GM21717 (cell line): ENCODE data around the gene CRB1.
A peak's percentile ranks its signal among the peaks of the same experiment; 100 is the strongest.

Source experiments
- ATAC-seq: cut with Tn5 transposase; IDR thresholded peaks from one replicate; pipeline ENCODE4 v1.9.1; 2021; ENCODE audit warnings: mild to moderate bottlenecking, moderate library complexity; ENCODE audit not compliant: unreplicated experiment

Gene CRB1

DNA sequence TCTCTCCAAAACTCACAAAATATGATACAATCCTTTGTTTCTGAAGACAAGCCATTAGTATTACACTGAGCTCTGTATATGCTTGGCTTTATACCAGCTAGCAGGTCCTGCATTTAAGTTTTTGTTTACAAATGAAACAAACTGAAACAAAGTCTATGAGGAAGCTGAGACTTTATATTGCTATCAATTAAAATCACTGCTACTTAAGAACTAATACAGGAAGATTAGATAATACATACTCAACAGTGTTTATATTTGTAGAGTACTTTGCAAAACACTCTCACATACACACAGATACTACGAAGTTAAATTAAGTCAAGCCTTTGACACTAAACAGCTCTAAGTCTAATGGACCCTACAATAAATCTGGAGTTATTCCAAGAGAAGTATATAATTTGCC is 247.4 kb downstream of the CRB1 start:
- ATAC-seq, result no peak

GRCh38 chr1:197519741-197520334 is 251.8 kb downstream of the CRB1 start:
- ATAC-seq, result no peak

DNA sequence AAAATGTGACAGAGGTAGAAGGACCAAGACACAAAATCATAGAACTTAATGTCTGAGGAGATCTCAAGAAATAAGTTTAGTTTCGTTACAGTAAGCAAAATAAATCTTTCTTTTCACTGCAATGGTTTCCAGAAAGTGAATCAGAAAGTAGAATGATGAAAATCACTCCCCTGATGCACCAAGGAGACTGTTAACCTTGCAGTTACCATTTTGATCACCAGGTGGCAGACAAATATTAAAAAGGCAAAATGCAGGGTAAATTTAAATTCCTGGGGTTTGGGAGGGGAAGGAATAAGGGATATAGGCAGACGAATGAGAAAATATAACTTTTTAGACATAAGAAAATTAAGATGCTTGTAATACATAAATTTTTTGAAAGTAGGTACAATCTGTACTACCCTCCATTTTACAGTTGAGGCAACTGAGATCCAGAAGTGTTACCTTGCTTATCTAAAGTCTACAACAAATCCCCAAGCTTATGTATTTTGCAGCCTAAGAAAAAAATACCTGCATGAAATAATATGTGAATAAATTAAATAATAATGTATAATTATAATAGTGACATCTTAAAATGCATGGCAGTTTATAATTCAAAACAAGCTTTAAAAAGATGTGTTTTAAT is 253.2 kb downstream of the CRB1 start:
- peak; percentile 81 for ATAC-seq

DNA sequence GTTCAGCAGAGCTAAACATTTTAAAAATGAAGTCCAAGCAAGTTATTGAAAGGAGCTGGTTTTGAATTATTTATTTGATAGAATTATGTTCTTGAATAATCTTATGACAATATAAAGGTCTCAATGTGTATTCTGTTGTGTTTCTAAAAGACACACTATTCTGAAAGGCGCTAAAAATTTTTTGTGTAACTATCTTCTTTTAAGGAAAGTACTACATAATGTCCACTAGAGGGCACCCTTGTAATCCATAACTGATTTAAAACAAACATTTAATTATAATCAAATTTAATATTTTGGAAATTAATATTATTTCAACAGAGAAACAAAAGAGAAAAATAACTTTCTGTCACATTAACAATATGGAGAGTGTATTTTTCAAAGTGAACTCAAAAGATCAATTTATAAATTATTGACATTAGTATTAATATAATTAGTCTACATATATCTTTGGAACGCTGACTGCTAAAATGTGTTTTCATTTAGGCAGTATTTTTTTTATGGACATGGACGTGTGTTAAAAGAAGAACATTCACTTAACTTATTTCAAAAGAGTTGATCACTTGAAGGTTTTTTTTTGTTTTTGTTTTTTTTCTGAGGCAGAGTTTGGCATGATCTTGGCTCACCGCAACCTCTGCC is 258.8 kb downstream of the CRB1 start:
- ATAC-seq, result peak; percentile 52
